SK-N-SH (cell line): ENCODE data around the gene RBM19. TPM values are rescaled to one million over a fixed set of nuclear protein-coding genes. Genes with fewer than 3 reads are reported as not detected.

Experiments
- CTCF ChIA-PET: fragments of 300-600, 350-600 bp; formaldehyde crosslinking; extraction: SDS; loops from one replicate; lab custom pipeline; 2021; lab: Yijun Ruan, JAX
- POLR2A ChIA-PET: fragments of 350-600 bp; sonication (Branson Sonifier 250); formaldehyde crosslinking; extraction: SDS; loops from one replicate; lab custom pipeline; 2020; ENCODE audit warnings: antibody characterized with exemption, inconsistent platforms; lab: Yijun Ruan, JAX
- DNase-seq: peaks from one replicate; pipeline ENCODE4 v3.0.0; 2012
- H2AFZ ChIP-seq: fragments of 200-600 bp; sonication (generic); 2 replicates; pipeline ENCODE4 v1.8.1; 2016; ENCODE audit warnings: antibody characterized with exemption, mild to moderate bottlenecking, low read depth
- H3F3A ChIP-seq: fragments of 200-600 bp; sonication (generic); replicated peaks from 2 replicates; pipeline ENCODE3; 2016; ENCODE audit warnings: antibody characterized with exemption, mild to moderate bottlenecking; ENCODE audit not compliant: insufficient read depth
- H3K27ac ChIP-seq, 2 experiments: fragments of 200-500 bp in 1 of 2; fragments of 200-600 bp in 1 of 2; sonication (Bioruptor generic) in 1 of 2; sonication (generic), shearing (Covaris generic) in 1 of 2; 2 replicates each; pipeline versions ENCODE4 v1.5.1 to v1.6.1; 2014 to 2016; ENCODE audit warnings: low read depth in 2 of 2, inconsistent platforms in 1 of 2, low read length in 1 of 2, mild to moderate bottlenecking in 1 of 2, mixed read lengths in 1 of 2
- H3K27me3 ChIP-seq: fragments of 200-600 bp; sonication (generic), shearing (Covaris generic); 2 replicates; pipeline ENCODE4 v1.6.1; 2016; ENCODE audit warnings: mixed run types; ENCODE audit not compliant: insufficient read depth
- H3K36me3 ChIP-seq, 2 experiments: fragments of 200-500 bp in 1 of 2; fragments of 200-600 bp in 1 of 2; sonication (Bioruptor generic) in 1 of 2; sonication (generic) in 1 of 2; replicated peaks in 1 of 2; 2 replicates each; pipeline versions ENCODE3 to v1.5.1; 2014 to 2016; ENCODE audit warnings: low read length in 1 of 2, mild to moderate bottlenecking in 1 of 2; ENCODE audit not compliant: insufficient read depth in 2 of 2, control insufficient read depth in 1 of 2
- H3K4me1 ChIP-seq, 2 experiments: fragments of 200-500 bp in 1 of 2; fragments of 200-600 bp in 1 of 2; sonication (Bioruptor generic) in 1 of 2; sonication (generic), shearing (Covaris generic) in 1 of 2; 2 replicates each; pipeline versions ENCODE4 v1.5.1 to v1.6.1; 2014 to 2016; ENCODE audit warnings: low read depth in 1 of 2, low read length in 1 of 2, mixed run types in 1 of 2; ENCODE audit not compliant: insufficient read depth in 2 of 2, control insufficient read depth in 1 of 2
- H3K4me2 ChIP-seq: fragments of 200-600 bp; sonication (generic), shearing (Covaris generic); 2 replicates; pipeline ENCODE4 v1.6.1; 2017; ENCODE audit warnings: mixed run types
- H3K4me3 ChIP-seq, 2 experiments: fragments of 200-500 bp in 1 of 2; fragments of 200-600 bp in 1 of 2; sonication (Bioruptor generic) in 1 of 2; sonication (generic), shearing (Covaris generic) in 1 of 2; 2 replicates each; pipeline versions ENCODE4 v1.5.1 to v1.8.1; 2014 to 2016; ENCODE audit warnings: low read depth in 2 of 2, inconsistent platforms in 1 of 2, low read length in 1 of 2, mild to moderate bottlenecking in 1 of 2, mixed read lengths in 1 of 2, moderate library complexity in 1 of 2
- H3K79me2 ChIP-seq: fragments of 200-600 bp; sonication (generic); 2 replicates; pipeline ENCODE4 v1.8.1; 2017; ENCODE audit warnings: mild to moderate bottlenecking; ENCODE audit not compliant: insufficient read depth
- H3K9ac ChIP-seq: fragments of 200-600 bp; sonication (generic); 2 replicates; pipeline ENCODE4 v1.6.1; 2017; ENCODE audit warnings: mixed run types
- H3K9me2 ChIP-seq: fragments of 200-600 bp; sonication (generic); 2 replicates; pipeline ENCODE4 v1.6.1; 2017; ENCODE audit warnings: mixed run types
- H3K9me3 ChIP-seq: fragments of 200-600 bp; sonication (generic); 2 replicates; pipeline ENCODE4 v1.6.1; 2017; ENCODE audit warnings: mixed run types, mild to moderate bottlenecking, moderate library complexity
- H4K20me1 ChIP-seq: fragments of 200-600 bp; sonication (generic); 2 replicates; pipeline ENCODE4 v1.6.1; 2017; ENCODE audit warnings: mild to moderate bottlenecking, mixed run types; ENCODE audit not compliant: insufficient read depth
- EP300 ChIP-seq, 2 experiments: IDR thresholded peaks; 2 replicates each; pipeline versions ENCODE4 v1.4.0 to v1.6.1; 2012; ENCODE audit warnings: borderline replicate concordance in 1 of 2, low read depth in 1 of 2, low read length in 1 of 2
- EZH2phosphoT487 ChIP-seq: fragments of 200-600 bp; sonication (generic); IDR thresholded peaks from 2 replicates; pipeline ENCODE4 v1.6.1; 2017; ENCODE audit warnings: low read depth, mixed run types, mild to moderate bottlenecking, antibody characterized with exemption, moderate library complexity, borderline replicate concordance
- GABPA ChIP-seq: IDR thresholded peaks from 2 replicates; pipeline ENCODE4 v1.4.0; 2012; ENCODE audit warnings: low read depth, mild to moderate bottlenecking
- GATA2 ChIP-seq: sonication (generic); formaldehyde crosslinking; IDR thresholded peaks from 2 replicates; pipeline ENCODE4 v1.5.0; 2020; ENCODE audit warnings: mild to moderate bottlenecking, missing genetic modification reagents
- MXI1 ChIP-seq: IDR thresholded peaks from 2 replicates; pipeline ENCODE4 v1.6.1; 2012; ENCODE audit warnings: mild to moderate bottlenecking, low read depth, low read length, improper control_type of control experiment
- RCOR1 ChIP-seq: fragments of 150-350 bp; IDR thresholded peaks from 2 replicates; pipeline ENCODE4 v1.6.1; 2017; ENCODE audit warnings: antibody characterized with exemption, low read length
- RFX5 ChIP-seq: IDR thresholded peaks from 2 replicates; pipeline ENCODE4 v1.6.1; 2012; ENCODE audit warnings: mild to moderate bottlenecking, improper control_type of control experiment, low read length
- SIN3A ChIP-seq: IDR thresholded peaks from 2 replicates; pipeline ENCODE4 v1.6.1; 2012; ENCODE audit warnings: low read depth, mild to moderate bottlenecking, low read length, moderate library complexity, borderline replicate concordance
- TAF1 ChIP-seq: IDR thresholded peaks from 2 replicates; pipeline ENCODE4 v1.6.1; 2012; ENCODE audit warnings: low read depth, mild to moderate bottlenecking, low read length, moderate library complexity, borderline replicate concordance
- TEAD4 ChIP-seq: IDR thresholded peaks from 2 replicates; pipeline ENCODE4 v1.4.0; 2012; ENCODE audit warnings: mild to moderate bottlenecking, borderline replicate concordance; ENCODE audit not compliant: insufficient read depth
- YY1 ChIP-seq: IDR thresholded peaks from 2 replicates; pipeline ENCODE4 v1.4.0; 2012; ENCODE audit warnings: low read depth, mild to moderate bottlenecking
- WGBS: methylation state at CpG from one replicate; pipeline ENCODE4 v1.1.6; 2017; ENCODE audit warnings: low lambda C conversion rate; 5-methylcytosine and 5-hydroxymethylcytosine counted together
- polyA plus RNA-seq, 3 experiments: library from polyadenylated mRNA; depleted of rRNA; stranded (reverse); fragments of >200 nt; gene quantifications; 2 replicates each; pipeline ENCODE4 v1.2.3, GENCODE V29; 2012
- TF ChIP-seq, protein P1 (sequence below): IDR thresholded peaks from 2 replicates; pipeline ENCODE4 v1.4.0; 2012; ENCODE audit warnings: low read depth, borderline replicate concordance
- TF ChIP-seq, protein P2 (sequence below): fragments of 150-350 bp; IDR thresholded peaks from 2 replicates; pipeline ENCODE4 v1.6.1; 2017; ENCODE audit warnings: antibody characterized with exemption, low read length, low read depth, borderline replicate concordance
- TF ChIP-seq, protein P3 (sequence below): IDR thresholded peaks from 2 replicates; pipeline ENCODE4 v1.4.0; 2012; ENCODE audit warnings: low read depth
- TF ChIP-seq, protein P4 (sequence below): IDR thresholded peaks from 2 replicates; pipeline ENCODE4; 2012

RBM19 gene
- polyA plus RNA-seq, 1 of the 3 experiments (the other 2 are of a cell fraction), result 16.6 TPM

DNA sequence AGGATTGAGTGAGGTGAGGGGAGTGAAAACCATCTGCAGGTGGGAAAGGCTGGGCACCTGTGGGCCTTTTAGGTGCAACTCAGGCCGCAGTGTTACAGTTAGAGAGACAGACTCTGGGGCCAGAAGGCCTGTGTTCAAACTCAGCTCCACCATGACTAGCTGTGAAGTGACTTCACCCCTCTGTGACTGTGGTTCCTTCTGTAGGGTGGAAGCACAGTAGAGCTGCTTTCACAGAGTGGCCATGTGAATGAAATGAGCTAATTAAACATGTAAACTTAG is 25.0 kb downstream of the RBM19 start (continued):
- TF ChIP-seq, protein P1, sequence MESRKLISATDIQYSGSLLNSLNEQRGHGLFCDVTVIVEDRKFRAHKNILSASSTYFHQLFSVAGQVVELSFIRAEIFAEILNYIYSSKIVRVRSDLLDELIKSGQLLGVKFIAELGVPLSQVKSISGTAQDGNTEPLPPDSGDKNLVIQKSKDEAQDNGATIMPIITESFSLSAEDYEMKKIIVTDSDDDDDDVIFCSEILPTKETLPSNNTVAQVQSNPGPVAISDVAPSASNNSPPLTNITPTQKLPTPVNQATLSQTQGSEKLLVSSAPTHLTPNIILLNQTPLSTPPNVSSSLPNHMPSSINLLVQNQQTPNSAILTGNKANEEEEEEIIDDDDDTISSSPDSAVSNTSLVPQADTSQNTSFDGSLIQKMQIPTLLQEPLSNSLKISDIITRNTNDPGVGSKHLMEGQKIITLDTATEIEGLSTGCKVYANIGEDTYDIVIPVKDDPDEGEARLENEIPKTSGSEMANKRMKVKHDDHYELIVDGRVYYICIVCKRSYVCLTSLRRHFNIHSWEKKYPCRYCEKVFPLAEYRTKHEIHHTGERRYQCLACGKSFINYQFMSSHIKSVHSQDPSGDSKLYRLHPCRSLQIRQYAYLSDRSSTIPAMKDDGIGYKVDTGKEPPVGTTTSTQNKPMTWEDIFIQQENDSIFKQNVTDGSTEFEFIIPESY, result no peak
- no peak for TF ChIP-seq SIN3A

DNA sequence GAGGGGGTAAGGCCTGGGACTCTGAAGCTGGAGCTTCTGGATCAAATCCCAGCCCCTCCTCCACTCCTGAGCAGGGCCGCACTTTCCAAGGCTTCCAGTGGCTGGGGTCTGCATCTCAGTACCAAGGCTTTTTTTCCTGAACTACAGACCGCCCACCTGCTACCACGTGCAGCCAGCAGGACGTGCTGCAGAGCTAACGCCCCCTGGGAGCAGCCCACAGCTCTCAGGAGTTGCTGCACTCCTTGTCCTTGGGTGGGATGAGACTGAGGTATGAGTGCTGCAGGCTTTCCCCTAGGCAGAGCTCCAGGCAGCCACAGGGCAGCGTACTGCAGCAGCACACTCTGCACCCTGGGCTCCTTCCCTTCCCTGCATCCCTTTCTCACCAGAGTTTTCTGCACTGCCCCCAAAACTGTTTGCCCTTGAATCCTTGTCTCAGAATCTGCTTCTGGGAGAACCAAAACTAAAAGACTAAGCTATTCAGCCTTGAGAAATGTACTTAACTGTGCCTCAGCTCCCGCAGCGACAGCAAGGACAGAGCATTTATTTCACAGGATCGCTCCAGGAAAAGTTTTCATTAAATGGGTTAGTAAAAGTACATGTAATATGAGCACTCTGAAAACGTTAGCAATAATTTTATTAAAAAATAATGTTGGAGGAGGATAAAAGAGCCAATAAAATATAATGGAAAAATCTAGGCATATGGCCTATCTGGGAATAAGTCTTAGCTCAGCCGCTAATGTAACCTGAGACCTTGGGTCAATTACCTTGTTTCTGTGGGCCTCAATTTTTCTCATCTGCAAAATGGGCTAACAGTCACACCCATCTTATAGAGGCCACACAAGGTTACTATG is 25.5 kb downstream of the RBM19 start:
- Histone ChIP-seq H3K4me3 (no peak overlapping the region), H3K4me2 (no peak overlapping the region), H3F3A (no peaks in the 10 kb centered on the region), H3K4me1 (no peaks in the 10 kb centered on the region), H2AFZ (no peak overlapping the region), H3K9ac (no peak overlapping the region), H4K20me1 (no peaks in the 10 kb centered on the region), H3K9me2 (no peaks in the 10 kb centered on the region), H3K9me3 (no peaks in the 10 kb centered on the region), H3K36me3 (peaks cover 12 to 49% of the 10 kb centered on the region in 2 experiments), H3K27me3 (no peaks in the 10 kb centered on the region), H3K79me2 (no peaks in the 10 kb centered on the region), H3K27ac (no peak overlapping the region)
- ChIA-PET POLR2A (interaction anchor here (0.6 kb wide), 1 partner anchor 13 kb away, joined by 3 read pairs; no protein-coding TSS in a partner anchor), CTCF (interaction anchor here (1.0 kb wide), 1 partner anchor 27 kb away, joined by 3 read pairs; no protein-coding TSS in a partner anchor)
- WGBS, result 83% methylated on average over 6 of the region's 11 CpGs
- DNase-seq, result no peak
- TF ChIP-seq TEAD4 (no peak), TAF1 (no peak), EZH2phosphoT487 (no peak), YY1 (no peak), MXI1 (no peak), RCOR1 (no peak), RFX5 (no peak), GABPA (no peak), EP300 (IDR thresholded peaks at IDR 0.05; ENCODE audit: borderline replicate concordance in 1 of 2, low read depth in 1 of 2, low read length in 1 of 2) (no peak), GATA2 (CRISPR knock-in tag) (no peak)
- TF ChIP-seq, protein P2, sequence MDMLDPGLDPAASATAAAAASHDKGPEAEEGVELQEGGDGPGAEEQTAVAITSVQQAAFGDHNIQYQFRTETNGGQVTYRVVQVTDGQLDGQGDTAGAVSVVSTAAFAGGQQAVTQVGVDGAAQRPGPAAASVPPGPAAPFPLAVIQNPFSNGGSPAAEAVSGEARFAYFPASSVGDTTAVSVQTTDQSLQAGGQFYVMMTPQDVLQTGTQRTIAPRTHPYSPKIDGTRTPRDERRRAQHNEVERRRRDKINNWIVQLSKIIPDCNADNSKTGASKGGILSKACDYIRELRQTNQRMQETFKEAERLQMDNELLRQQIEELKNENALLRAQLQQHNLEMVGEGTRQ, result no peak
- TF ChIP-seq, protein P3, sequence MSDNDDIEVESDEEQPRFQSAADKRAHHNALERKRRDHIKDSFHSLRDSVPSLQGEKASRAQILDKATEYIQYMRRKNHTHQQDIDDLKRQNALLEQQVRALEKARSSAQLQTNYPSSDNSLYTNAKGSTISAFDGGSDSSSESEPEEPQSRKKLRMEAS, result no peak
- TF ChIP-seq, protein P4, sequence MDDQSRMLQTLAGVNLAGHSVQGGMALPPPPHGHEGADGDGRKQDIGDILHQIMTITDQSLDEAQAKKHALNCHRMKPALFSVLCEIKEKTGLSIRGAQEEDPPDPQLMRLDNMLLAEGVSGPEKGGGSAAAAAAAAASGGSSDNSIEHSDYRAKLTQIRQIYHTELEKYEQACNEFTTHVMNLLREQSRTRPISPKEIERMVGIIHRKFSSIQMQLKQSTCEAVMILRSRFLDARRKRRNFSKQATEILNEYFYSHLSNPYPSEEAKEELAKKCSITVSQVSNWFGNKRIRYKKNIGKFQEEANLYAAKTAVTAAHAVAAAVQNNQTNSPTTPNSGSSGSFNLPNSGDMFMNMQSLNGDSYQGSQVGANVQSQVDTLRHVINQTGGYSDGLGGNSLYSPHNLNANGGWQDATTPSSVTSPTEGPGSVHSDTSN, result no peak
